K562 (cell line): ENCODE measurements around the gene KBTBD13. TPM values are rescaled to one million over a fixed set of nuclear protein-coding genes. Genes with fewer than 3 reads are reported as not detected.
A peak's percentile ranks its signal among the peaks of the same experiment; 100 is the strongest.

ENCODE experiments used
- ARNT ChIP-seq, 2 experiments: fragments of 450-650 bp; IDR thresholded peaks; 2 replicates each; pipeline ENCODE4 v1.6.1; 2016; ENCODE audit warnings: mild to moderate bottlenecking in 1 of 2
- FOXK1 ChIP-seq: sonication (generic); formaldehyde crosslinking; IDR thresholded peaks from 2 replicates; pipeline ENCODE4 v1.8.0; 2022; ENCODE audit warnings: missing genetic modification reagents, mild to moderate bottlenecking, borderline replicate concordance
- NBN ChIP-seq: fragments of 450-650 bp; IDR thresholded peaks from 2 replicates; pipeline ENCODE4 v1.6.1; 2016; ENCODE audit warnings: low read depth, mild to moderate bottlenecking
- SAP30 ChIP-seq: fragments of 200-600 bp; sonication (generic); IDR thresholded peaks from 2 replicates; pipeline ENCODE4 v1.6.1; 2012; ENCODE audit warnings: borderline replicate concordance, low read depth, mild to moderate bottlenecking, moderate library complexity, low read length, control low read depth, inconsistent platforms; ENCODE audit not compliant: insufficient read depth, poor library complexity, severe bottlenecking
- polyA plus RNA-seq, 8 experiments: library from polyadenylated mRNA; depleted of rRNA in 4 of 8; stranded (reverse) in 5 of 8; unstranded in 3 of 8; fragments of >200 nt; fragmentation: Nextera tagmentation in 2 of 8; fragmentation: Illumina TruSeq in 1 of 8; extraction: Ambion mirVana in 2 of 8; extraction: Trizol in 1 of 8; gene quantifications; 2 replicates each; pipeline versions ENCODE4 v1.2.1 to v1.2.3, GENCODE V29; 2011 to 2014; ENCODE audit warnings: inconsistent platforms in 1 of 8, missing spikeins in 1 of 8
- total RNA-seq, 7 experiments: library from RNA; depleted of rRNA in 6 of 7; stranded (reverse); fragments of >200 nt in 6 of 7; fragmentation: Illumina TruSeq in 2 of 7; extraction: Trizol in 2 of 7; gene quantifications; 2 replicates each; pipeline versions ENCODE4 v1.2.1 to v1.2.3, GENCODE V29; 2011 to 2021; ENCODE audit warnings: low replicate concordance in 1 of 7
- TF ChIP-seq, protein P1 (sequence below): fragments of 450-650 bp; IDR thresholded peaks from 2 replicates; pipeline ENCODE4 v1.6.1; 2016; ENCODE audit warnings: mild to moderate bottlenecking, moderate library complexity
- TF ChIP-seq, protein P2 (sequence below): fragments of 450-650 bp; IDR thresholded peaks from 2 replicates; pipeline ENCODE4 v1.6.1; 2016; ENCODE audit warnings: low read depth

The KBTBD13 gene
- total and polyA plus RNA-seq, 9 of the 15 experiments (the other 6 are each of a cell fraction or from before 2014, with no cell fraction given) = 0.07 to 0.13 (median 0.10) TPM; not detected in 3

DNA sequence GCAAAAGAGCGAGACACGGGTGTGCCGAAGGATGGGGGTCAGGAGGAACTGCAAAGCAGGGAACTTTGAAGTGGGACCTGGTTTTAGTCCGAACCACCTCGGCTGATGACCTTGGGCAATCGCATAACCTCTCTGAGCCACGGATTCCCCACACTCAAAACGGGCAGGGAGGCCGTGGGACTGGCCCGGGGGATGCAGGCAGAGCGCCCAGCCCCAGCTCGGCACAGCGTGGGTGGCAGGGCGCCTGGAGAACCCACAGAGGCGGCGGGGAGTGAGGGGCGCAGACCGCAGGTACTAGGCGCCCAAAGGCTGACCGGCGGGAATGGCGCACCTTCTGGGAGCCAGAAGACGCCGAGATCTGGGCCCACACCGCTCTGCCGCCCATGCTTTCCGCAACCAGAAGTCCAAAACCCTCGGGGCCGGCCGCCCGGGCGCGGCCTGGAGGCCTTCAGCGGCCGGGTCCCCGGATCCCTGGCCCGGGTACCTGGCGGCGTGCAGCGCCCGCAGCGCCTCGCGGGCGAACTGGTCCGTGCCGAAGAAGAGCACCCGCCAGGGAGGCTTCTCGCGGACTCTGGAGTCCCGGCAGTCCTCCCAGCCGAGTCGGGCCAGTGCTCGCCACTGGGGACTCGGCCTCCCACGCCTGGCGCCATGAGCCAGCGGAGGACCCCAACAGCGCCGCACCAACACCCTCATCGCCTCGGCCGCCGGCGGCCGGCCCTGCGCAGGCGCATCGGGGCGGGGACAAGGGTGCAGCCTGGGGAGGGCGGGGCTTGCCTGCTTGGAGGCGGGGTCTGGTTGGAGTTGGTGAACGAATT is 47.4 kb upstream of the KBTBD13 start, which contains the start of gene MTFMT (continued):
- TF ChIP-seq, protein P1, sequence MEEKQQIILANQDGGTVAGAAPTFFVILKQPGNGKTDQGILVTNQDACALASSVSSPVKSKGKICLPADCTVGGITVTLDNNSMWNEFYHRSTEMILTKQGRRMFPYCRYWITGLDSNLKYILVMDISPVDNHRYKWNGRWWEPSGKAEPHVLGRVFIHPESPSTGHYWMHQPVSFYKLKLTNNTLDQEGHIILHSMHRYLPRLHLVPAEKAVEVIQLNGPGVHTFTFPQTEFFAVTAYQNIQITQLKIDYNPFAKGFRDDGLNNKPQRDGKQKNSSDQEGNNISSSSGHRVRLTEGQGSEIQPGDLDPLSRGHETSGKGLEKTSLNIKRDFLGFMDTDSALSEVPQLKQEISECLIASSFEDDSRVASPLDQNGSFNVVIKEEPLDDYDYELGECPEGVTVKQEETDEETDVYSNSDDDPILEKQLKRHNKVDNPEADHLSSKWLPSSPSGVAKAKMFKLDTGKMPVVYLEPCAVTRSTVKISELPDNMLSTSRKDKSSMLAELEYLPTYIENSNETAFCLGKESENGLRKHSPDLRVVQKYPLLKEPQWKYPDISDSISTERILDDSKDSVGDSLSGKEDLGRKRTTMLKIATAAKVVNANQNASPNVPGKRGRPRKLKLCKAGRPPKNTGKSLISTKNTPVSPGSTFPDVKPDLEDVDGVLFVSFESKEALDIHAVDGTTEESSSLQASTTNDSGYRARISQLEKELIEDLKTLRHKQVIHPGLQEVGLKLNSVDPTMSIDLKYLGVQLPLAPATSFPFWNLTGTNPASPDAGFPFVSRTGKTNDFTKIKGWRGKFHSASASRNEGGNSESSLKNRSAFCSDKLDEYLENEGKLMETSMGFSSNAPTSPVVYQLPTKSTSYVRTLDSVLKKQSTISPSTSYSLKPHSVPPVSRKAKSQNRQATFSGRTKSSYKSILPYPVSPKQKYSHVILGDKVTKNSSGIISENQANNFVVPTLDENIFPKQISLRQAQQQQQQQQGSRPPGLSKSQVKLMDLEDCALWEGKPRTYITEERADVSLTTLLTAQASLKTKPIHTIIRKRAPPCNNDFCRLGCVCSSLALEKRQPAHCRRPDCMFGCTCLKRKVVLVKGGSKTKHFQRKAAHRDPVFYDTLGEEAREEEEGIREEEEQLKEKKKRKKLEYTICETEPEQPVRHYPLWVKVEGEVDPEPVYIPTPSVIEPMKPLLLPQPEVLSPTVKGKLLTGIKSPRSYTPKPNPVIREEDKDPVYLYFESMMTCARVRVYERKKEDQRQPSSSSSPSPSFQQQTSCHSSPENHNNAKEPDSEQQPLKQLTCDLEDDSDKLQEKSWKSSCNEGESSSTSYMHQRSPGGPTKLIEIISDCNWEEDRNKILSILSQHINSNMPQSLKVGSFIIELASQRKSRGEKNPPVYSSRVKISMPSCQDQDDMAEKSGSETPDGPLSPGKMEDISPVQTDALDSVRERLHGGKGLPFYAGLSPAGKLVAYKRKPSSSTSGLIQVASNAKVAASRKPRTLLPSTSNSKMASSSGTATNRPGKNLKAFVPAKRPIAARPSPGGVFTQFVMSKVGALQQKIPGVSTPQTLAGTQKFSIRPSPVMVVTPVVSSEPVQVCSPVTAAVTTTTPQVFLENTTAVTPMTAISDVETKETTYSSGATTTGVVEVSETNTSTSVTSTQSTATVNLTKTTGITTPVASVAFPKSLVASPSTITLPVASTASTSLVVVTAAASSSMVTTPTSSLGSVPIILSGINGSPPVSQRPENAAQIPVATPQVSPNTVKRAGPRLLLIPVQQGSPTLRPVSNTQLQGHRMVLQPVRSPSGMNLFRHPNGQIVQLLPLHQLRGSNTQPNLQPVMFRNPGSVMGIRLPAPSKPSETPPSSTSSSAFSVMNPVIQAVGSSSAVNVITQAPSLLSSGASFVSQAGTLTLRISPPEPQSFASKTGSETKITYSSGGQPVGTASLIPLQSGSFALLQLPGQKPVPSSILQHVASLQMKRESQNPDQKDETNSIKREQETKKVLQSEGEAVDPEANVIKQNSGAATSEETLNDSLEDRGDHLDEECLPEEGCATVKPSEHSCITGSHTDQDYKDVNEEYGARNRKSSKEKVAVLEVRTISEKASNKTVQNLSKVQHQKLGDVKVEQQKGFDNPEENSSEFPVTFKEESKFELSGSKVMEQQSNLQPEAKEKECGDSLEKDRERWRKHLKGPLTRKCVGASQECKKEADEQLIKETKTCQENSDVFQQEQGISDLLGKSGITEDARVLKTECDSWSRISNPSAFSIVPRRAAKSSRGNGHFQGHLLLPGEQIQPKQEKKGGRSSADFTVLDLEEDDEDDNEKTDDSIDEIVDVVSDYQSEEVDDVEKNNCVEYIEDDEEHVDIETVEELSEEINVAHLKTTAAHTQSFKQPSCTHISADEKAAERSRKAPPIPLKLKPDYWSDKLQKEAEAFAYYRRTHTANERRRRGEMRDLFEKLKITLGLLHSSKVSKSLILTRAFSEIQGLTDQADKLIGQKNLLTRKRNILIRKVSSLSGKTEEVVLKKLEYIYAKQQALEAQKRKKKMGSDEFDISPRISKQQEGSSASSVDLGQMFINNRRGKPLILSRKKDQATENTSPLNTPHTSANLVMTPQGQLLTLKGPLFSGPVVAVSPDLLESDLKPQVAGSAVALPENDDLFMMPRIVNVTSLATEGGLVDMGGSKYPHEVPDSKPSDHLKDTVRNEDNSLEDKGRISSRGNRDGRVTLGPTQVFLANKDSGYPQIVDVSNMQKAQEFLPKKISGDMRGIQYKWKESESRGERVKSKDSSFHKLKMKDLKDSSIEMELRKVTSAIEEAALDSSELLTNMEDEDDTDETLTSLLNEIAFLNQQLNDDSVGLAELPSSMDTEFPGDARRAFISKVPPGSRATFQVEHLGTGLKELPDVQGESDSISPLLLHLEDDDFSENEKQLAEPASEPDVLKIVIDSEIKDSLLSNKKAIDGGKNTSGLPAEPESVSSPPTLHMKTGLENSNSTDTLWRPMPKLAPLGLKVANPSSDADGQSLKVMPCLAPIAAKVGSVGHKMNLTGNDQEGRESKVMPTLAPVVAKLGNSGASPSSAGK = no peak; the same call in 1 of the 2 replicates
- TF ChIP-seq, protein P2, sequence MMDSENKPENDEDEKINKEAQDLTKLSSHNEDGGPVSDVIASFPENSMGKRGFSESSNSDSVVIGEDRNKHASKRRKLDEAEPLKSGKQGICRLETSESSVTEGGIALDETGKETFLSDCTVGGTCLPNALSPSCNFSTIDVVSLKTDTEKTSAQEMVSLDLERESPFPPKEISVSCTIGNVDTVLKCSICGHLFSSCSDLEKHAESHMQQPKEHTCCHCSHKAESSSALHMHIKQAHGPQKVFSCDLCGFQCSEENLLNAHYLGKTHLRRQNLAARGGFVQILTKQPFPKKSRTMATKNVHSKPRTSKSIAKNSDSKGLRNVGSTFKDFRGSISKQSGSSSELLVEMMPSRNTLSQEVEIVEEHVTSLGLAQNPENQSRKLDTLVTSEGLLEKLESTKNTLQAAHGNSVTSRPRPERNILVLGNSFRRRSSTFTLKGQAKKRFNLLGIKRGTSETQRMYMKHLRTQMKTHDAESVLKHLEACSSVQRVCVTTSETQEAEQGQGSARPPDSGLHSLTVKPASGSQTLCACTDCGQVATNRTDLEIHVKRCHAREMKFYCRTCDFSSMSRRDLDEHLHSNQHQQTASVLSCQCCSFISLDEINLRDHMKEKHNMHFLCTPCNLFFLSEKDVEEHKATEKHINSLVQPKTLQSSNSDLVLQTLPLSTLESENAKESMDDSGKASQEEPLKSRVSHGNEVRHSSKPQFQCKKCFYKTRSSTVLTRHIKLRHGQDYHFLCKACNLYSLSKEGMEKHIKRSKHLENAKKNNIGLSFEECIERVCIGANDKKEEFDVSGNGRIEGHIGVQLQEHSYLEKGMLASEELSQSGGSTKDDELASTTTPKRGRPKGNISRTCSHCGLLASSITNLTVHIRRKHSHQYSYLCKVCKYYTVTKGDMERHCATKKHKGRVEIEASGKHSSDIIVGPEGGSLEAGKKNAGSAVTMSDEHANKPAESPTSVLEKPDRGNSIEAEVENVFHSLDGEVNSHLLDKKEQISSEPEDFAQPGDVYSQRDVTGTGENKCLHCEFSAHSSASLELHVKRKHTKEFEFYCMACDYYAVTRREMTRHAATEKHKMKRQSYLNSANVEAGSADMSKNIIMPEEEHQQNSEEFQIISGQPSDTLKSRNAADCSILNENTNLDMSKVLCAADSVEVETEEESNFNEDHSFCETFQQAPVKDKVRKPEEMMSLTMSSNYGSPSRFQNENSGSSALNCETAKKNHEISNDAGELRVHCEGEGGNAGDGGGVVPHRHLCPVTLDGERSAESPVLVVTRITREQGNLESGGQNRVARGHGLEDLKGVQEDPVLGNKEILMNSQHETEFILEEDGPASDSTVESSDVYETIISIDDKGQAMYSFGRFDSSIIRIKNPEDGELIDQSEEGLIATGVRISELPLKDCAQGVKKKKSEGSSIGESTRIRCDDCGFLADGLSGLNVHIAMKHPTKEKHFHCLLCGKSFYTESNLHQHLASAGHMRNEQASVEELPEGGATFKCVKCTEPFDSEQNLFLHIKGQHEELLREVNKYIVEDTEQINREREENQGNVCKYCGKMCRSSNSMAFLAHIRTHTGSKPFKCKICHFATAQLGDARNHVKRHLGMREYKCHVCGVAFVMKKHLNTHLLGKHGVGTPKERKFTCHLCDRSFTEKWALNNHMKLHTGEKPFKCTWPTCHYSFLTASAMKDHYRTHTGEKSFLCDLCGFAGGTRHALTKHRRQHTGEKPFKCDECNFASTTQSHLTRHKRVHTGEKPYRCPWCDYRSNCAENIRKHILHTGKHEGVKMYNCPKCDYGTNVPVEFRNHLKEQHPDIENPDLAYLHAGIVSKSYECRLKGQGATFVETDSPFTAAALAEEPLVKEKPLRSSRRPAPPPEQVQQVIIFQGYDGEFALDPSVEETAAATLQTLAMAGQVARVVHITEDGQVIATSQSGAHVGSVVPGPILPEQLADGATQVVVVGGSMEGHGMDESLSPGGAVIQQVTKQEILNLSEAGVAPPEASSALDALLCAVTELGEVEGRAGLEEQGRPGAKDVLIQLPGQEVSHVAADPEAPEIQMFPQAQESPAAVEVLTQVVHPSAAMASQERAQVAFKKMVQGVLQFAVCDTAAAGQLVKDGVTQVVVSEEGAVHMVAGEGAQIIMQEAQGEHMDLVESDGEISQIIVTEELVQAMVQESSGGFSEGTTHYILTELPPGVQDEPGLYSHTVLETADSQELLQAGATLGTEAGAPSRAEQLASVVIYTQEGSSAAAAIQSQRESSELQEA = no peak
- TF ChIP-seq NBN = no peak
- TF ChIP-seq ARNT (IDR thresholded peaks at IDR 0.05) = no peak
- peak; percentile 31 for TF ChIP-seq SAP30
- TF ChIP-seq FOXK1 (CRISPR knock-in tag) = no peak
